Glomerular visceral epithelial cell (primary cell): ENCODE data around the gene BTBD8.

Source experiments
- DNase-seq: peaks from one replicate; pipeline ENCODE4 v3.0.0-alpha.2; 2016; ENCODE audit errors: extremely low spot score

The BTBD8 gene

DNA sequence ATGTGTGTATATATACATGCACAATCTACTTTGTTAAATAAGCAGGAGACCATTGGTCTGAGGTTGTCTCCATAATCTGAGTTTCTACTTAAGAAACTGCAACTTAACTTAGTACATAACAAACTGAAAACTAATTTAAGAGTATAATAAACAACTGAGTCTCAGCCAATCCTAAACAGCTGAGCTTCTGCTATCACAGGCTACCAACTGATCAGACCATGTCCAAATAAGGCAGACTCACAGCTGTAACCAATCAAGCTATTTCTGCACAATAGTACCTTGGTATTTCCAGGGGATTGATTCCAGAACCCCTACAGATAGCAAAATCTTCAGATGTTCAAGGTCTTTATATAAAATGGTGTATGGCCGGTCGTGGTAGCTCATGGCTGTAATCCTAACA lies 111.6 kb downstream of the BTBD8 start:
- no peak for DNase-seq

DNA sequence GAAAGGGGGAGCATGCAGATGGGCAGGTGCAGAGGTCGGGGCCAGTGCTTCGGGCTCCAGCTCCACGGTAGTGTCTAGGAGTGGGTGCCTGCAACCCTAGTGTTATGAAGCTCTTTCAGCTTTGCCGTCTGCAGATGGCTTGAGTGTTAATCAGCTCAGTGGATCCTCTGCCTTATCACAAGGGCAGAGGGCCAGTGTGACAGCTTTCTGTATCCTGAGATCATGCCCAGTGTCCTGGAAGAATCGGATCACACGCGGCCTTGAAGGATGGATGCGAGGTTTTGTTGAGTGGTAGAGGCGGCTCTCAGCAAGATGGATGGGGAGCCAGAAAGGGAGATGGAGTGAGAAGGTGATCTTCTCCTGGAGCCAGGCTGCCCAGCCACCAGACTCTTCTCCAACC lies 112.1 kb downstream of the BTBD8 start:
- no peak for DNase-seq

DNA sequence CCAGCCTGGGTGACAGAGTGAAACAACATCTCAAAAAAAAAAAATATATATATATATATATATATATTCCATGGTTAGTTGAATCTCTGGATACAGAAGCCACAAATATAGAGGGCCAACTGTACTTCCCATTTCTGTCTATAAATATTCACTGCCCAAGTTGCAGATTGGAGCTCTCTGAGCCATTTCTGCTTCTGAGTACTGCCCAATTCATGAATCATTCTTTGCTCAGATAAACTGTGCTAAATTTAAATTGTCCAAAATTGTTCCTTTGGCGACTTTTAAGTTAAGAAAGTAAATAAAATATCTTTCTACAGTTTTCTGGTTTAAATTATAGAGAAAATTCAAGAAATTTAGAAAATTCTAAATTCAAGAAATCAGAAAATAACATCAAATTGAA lies 114.4 kb downstream of the BTBD8 start:
- DNase-seq = no peak

DNA sequence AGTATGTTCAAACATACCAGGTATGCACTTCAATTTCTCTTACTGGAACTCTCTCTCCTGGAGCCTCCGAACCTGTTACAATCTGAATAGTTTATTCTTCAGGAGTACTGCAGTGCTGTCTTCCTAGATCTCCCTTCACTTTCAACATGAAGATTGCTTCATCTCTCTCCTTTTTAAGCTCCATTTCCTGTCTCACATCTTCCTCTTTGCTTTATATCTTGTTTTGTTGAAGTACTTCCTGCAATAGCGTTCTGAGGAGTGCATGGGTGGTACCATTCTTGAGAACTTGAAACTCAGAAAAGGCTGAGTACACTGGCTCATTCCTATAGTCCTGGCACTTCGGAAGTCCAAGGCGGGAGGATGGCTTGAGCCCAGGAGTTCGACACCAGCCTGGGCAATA lies 121.8 kb downstream of the BTBD8 start:
- no peak for DNase-seq

DNA sequence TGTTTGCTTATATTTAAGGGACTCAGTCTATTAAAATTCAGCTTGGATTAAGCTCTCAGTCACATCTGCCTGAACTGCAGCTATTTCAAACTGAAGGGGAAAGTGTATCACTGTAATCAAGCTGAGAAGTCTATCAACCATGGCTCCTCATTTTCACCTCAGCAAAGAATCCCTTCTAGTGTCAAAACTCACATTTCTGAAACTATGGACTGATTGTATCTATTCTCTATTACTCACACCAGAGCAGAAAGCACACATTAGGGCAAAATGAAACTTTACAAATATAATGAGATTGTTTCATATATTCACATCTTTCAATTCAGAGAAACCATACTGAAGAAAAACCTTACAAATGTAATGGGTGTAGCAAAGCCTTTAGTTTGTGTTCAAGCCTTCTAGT lies 123.0 kb downstream of the BTBD8 start:
- no peak for DNase-seq

DNA sequence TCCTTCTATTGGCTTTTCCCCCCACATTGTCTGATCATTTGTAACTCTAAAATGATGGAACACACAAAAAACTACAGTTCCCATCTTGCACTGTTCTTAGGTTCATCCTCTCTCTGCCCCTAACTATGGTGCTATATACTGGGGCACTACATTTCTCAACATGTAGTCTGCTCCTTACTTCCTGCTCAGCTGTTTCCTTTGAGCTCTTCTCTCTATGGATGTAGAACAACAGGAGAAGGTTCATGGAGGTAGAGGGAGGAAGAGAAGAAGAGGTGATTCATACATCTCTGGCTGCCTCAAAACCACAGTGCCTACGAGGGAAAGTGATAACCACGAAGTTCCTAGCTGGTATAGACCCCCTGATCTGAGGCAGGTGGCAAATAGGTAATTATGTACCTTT lies 130.6 kb downstream of the BTBD8 start:
- DNase-seq = peak; percentile 31

DNA sequence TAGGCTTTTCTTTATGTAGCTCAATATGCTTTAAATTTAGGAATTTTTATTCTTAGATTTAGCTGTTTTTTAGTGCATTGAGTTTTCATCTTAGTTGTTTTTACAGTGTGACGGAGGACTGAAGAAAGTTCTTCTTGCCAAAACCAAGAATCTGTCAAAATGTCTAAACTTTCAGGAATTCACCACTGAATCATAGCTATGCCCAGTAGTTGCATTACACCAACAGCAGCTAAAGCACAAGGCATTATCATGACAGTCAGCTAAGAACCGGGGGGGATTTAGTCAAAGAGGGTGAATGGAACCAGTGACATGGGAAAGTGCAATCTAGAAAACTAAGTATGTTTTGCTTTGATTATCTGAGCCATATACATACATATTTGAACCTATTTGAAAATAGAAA lies 131.0 kb downstream of the BTBD8 start:
- DNase-seq = peak; percentile 15

DNA sequence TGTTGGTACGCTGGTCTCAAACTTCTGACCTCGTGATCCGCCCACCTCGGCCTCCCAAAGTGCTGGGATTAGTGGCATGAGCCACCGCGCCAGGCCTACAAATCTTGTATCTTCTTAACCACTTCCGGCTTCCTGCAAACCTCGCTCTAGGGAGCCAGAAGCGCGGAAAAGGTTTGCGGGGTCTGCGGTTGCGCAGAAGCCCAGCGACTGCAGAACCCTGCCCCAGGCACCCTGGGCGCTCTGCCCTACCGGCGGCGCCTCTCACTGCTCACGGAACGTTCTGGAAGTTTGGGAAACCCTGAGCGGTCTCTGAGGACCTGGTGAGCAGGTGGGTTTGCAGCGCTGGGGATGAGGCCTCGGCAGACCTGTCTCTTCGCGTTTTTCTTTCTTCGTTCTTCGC lies 137.6 kb downstream of the BTBD8 start, which contains the start of gene C1orf146:
TSS of gene C1orf146 (plus strand) at position 195 of the 400 bp plus-strand sequence. CDS start 13,506 bp downstream, outside the sequence.
- no peak for DNase-seq

DNA sequence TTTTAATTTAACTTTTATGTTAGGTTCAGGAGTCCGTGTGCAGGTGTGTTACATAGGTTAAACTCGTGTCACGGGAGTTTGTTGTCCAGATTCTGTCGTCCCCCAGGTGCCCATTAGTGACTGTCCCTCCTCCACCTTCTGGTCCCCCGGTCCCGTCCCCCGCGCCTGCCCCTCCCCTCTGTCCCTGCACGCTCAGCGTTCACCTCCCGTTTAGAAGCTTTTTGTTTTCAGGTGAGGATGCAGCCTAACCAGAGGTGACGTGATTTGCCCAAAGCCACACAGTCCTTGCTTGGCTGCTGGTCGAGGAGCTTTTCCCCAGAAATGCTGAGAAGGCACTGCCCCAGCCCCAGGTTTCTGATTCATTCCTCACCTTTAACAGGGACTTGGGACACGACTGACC lies 138.4 kb downstream of the BTBD8 start:
- DNase-seq = no peak

DNA sequence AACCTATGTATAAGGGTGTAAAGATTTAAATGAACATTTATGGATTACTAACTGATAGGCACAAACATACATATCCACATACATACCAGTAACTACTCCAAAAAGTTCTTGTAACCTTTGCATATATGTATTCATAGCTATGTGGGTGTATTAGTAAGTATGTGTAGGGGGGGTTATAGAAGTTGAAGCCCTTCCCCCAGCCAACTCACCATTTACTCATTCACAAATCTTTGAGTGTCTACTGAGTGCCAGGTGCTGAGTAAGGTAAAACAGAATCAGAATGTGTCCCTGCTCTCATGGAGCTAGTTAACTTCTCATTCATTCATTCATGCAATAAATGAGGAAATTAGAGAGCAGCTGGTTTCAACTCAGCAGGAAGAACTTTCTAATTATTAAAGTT lies 138.9 kb downstream of the BTBD8 start:
- DNase-seq = no peak

DNA sequence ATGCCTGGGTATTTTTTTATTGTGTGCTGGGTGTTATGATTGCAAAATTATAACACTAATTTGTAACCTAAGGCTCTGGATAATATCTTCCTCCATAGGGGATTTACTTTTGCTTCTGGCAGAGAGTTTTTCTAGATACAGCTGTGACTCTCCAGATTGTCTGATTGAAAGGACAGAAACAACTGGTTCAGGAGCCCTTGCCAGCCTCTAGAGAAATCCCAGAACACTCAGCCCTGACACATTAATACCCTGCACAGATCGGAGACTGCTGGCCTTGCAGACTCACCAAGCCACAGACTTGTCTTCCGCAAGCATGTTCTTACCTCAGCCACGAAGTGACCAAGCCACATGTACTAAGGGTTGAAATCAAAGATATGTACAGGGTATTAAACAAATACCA lies 148.3 kb downstream of the BTBD8 start:
- DNase-seq = no peak

DNA sequence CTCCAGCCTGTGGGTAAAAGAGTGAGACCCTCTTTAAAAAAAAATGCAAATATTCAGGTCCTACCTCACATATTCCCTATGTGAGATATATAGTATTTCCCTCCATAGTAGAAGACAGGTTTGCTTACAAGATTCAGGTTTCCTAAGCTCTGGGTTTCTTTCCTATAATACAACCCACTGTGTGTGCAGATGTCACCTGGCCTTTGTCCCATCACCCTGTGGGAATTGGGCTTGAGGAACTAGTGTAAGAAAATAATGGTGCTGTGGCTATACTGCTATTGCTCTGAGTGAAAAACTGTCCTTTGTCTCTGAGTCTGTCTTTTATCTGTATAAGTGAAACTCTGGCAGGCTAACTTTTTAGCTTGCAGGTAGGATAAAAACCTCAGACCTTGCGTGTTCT lies 150.6 kb downstream of the BTBD8 start:
- no peak for DNase-seq
